ENCODE data around the gene PBXIP1. TPM values are rescaled to one million over a fixed set of nuclear protein-coding genes. Genes with fewer than 3 reads are reported as not detected.
A peak's percentile ranks its signal among the peaks of the same experiment; 100 is the strongest.

The PBXIP1 gene
- total RNA-seq, 2 experiments from 2014 or later, result 17.7 to 19.4 TPM

DNA sequence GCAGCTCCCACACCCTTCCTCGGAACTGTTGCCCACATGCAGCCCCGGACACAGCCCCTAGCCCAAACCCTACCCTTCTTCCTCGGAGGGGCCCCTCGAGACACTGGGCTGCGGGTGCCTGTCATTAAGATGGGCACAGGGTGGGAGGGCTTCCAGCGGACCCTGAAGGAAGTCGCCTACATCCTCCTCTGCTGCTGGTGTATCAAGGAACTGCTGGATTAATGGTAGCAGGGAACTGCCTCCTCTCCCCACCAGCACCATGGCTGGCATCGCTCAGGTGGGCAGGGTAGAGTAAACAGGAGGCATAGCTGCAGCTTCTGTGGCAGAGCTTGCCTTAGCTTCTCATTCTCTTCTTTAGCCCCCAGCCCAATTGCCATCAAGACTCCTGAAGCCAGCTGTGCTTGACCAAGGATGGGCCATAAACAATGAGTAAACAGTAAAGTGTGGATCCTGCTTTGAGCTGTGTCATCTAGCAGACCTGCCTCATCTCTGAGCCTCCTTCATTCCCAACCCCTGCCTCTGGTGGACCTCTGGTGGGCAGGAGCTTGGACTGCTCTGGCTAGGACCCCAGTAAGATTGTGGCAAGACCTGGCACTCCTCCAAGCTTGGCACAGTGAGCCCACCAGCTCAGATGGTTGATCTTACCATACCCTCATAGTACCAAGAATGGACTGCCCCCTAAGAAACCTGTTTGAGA, 37.8 kb upstream of the PBXIP1 start, which contains the start of gene LENEP:
LENEP (plus strand) TSS at position 15 of the 697 bp plus-strand sequence; CDS start at position 37, 22 bp downstream.
- H3K4me3 Mint-ChIP-seq, result no peak within 1 kb of the TSS
- TF ChIP-seq, protein P1, sequence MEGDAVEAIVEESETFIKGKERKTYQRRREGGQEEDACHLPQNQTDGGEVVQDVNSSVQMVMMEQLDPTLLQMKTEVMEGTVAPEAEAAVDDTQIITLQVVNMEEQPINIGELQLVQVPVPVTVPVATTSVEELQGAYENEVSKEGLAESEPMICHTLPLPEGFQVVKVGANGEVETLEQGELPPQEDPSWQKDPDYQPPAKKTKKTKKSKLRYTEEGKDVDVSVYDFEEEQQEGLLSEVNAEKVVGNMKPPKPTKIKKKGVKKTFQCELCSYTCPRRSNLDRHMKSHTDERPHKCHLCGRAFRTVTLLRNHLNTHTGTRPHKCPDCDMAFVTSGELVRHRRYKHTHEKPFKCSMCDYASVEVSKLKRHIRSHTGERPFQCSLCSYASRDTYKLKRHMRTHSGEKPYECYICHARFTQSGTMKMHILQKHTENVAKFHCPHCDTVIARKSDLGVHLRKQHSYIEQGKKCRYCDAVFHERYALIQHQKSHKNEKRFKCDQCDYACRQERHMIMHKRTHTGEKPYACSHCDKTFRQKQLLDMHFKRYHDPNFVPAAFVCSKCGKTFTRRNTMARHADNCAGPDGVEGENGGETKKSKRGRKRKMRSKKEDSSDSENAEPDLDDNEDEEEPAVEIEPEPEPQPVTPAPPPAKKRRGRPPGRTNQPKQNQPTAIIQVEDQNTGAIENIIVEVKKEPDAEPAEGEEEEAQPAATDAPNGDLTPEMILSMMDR (IDR thresholded peaks at IDR 0.05), result no peak

DNA sequence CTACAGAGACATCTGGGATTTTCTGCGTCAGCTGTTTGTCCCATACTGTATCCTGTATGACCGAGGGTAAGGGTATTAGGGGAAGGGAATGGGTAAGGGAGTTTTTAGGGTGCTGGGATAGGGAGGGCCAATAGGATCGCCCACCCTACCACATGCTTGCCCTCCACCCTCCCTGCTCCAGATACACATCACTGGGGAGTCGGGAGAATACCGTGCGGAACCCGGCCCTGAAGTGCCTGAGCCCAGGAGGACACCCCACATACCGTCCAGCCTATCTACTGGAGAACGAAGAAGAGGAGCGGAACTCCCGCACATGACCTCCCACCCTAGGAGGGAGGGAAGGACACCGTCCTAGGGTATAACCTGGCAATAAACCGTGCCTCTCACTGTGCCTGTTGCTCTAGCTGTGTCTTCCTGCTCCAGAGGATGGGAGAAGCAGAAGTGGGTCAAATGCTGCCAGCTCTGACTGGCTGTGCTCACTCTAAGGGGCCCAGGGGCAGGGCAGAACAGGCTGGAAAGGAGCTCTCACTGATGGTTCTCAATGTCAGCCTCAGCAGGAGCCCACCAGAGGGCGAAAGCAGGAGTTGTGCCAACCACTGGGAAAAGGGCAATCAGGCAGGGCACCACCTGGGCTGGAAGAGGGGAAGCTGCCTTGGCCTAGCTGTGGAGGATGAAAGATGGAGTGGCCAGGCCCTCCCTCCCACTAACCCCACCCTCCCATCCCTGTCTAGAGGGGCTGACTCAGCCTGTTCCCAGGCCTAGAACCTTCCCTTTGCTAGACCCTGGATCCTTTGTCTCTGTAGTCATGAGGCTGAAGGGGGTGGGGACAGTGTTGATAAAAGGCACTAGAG, 37.0 kb upstream of the PBXIP1 start:
- H3K27ac Mint-ChIP-seq, result no peak overlapping the region
- CTCF ChIA-PET, result interaction anchor here (0.8 to 3.1 kb wide), 7 partner anchors 9 to 92 kb away, joined by 3 to 25 read pairs (median 8); partner anchors contain the start of genes ADAM15, FLAD1 and PBXIP1
- intact Hi-C loops (cut with micrococcal nuclease), result no loop called here
- peaks cover 17% of the 10 kb centered on the region for H3K36me3 Mint-ChIP-seq (ENCODE audit: low read depth)
- no peaks in the 10 kb centered on the region for H3K27me3 Mint-ChIP-seq
- ATAC-seq (no peak), DNase-seq (no peak)
- no peak overlapping the region for H3K4me3 Mint-ChIP-seq
- POLR2A ChIA-PET, result interaction anchor here (0.7 to 8.6 kb wide), 2 partner anchors 9 to 18 kb away, joined by 3 to 85 read pairs; partner anchors contain the start of genes CKS1B and FLAD1
- peaks cover 29% of the 10 kb centered on the region for H3K4me1 Mint-ChIP-seq (ENCODE audit: low read depth)
- TF ChIP-seq, protein P1 (IDR thresholded peaks at IDR 0.05), result no peak
- H3K9me3 Mint-ChIP-seq, result no peaks in the 10 kb centered on the region

More for the DNA sequence above, 37.8 kb upstream of the PBXIP1 start, which contains the start of gene LENEP:
- Mint-ChIP-seq H3K4me1 (ENCODE audit: low read depth) (peaks cover 29% of the 10 kb centered on the region), H3K9me3 (no peaks in the 10 kb centered on the region), H3K36me3 (ENCODE audit: low read depth) (peaks cover 10% of the 10 kb centered on the region), H3K27me3 (no peaks in the 10 kb centered on the region), H3K27ac (no peak within 1 kb of the TSS)
- POLR2A ChIA-PET, result interaction anchor here (0.7 to 8.6 kb wide), 6 partner anchors 10 to 42 kb away, joined by 3 to 85 read pairs (median 3); partner anchors contain the start of genes CKS1B and FLAD1
- intact Hi-C loops (cut with micrococcal nuclease), result no loop called here
- CTCF ChIA-PET, result interaction anchor here (0.7 to 3.1 kb wide), 9 partner anchors 10 to 91 kb away, joined by 3 to 25 read pairs (median 7); partner anchors contain the start of genes ADAM15, FLAD1 and PBXIP1
- DNase-seq (no peak), ATAC-seq (no peak)

DNA sequence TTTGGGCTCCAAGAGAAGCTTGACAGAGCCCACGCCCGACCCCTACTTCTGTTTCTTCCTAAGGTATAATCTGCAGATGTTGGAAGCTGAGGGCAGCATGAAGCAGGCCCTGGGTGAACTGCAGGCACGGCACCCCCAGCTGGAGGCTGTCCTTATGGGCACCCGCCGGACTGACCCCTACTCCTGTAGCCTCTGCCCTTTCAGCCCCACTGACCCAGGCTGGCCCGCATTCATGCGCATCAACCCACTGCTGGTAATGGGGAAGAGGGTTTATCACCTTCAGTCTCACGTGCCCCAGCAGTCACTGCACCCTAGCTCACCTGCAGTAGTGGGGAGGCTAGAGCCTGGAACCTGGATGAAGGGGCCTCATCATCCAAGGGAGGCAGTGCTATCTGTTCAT, 34.4 kb upstream of the PBXIP1 start:
- intact Hi-C loops (cut with micrococcal nuclease), result no loop called here
- DNase-seq, result no peak
- Mint-ChIP-seq H3K4me3 (no peak overlapping the region), H3K27ac (no peak overlapping the region), H3K27me3 (no peaks in the 10 kb centered on the region), H3K36me3 (ENCODE audit: low read depth) (peaks cover 24% of the 10 kb centered on the region), H3K9me3 (no peaks in the 10 kb centered on the region), H3K4me1 (ENCODE audit: low read depth) (peaks cover 21% of the 10 kb centered on the region)
- CTCF ChIA-PET, result interaction anchor here (0.8 to 2.1 kb wide), 3 partner anchors 9 to 95 kb away, joined by 3 to 6 read pairs (median 4); no protein-coding TSS in a partner anchor
- POLR2A ChIA-PET, result interaction anchor here (1.0 kb wide), 1 partner anchor 9 kb away, joined by 4 read pairs; no protein-coding TSS in a partner anchor
- TF ChIP-seq, protein P1 (IDR thresholded peaks at IDR 0.05), result no peak
- ATAC-seq, result no peak

DNA sequence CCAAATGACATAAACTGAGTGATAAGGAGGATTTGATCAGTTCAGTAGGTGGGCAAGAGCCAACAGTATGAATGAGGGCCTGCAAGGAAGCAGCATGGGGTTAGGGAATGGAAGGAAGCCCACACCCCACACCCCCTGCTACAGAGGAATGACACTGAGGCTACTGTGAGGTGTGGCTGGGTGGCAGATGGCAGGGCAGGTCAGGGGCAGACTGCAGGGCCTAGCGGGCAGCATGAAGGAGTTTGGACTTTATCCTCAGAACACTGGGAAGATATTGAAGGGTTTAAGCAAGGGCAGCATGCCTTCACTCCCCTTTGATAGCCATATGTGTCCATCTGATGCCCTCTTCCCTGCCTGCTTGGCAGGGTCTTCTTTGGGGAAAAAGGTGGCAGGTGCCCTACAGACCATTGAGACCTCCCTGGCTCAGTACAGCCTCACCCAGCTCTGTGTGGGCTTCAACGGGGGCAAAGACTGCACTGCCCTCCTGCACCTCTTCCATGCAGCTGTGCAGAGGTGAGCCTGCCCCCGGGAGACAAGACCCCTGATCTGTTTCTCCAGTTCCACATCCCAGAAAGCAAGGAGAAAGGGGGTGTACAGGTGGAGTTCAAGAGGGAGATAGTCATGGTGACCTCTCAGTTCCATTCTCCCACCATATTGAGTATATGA, 33.4 kb upstream of the PBXIP1 start:
- TF ChIP-seq, protein P1 (IDR thresholded peaks at IDR 0.05), result no peak
- intact Hi-C loops (cut with micrococcal nuclease), result no loop called here
- ChIA-PET POLR2A (interaction anchor here (1.0 kb wide), 1 partner anchor 10 kb away, joined by 4 read pairs; no protein-coding TSS in a partner anchor), CTCF (interaction anchor here (2.1 to 13.2 kb wide), 3 partner anchors 9 to 27 kb away, joined by 6 to 108 read pairs (median 16); no protein-coding TSS in a partner anchor)
- H3K27ac Mint-ChIP-seq, result peak overlapping the region; percentile 4
- no peaks in the 10 kb centered on the region for H3K27me3 Mint-ChIP-seq
- H3K36me3 Mint-ChIP-seq (ENCODE audit: low read depth), result peaks cover 25% of the 10 kb centered on the region
- ATAC-seq (no peak), DNase-seq (no peak)
- peaks cover 17% of the 10 kb centered on the region for H3K4me1 Mint-ChIP-seq (ENCODE audit: low read depth)
- no peaks in the 10 kb centered on the region for H3K9me3 Mint-ChIP-seq
- H3K4me3 Mint-ChIP-seq, result no peak overlapping the region

Measured in activated CD8-positive, alpha-beta T cell treated with anti-CD3 and anti-CD28 coated beads for 36 hours (primary cell).